Activated CD8-positive, alpha-beta T cell treated with anti-CD3 and anti-CD28 coated beads for 36 hours (primary cell): ENCODE results near the gene ZNF682. TPM values are rescaled to one million over a fixed set of nuclear protein-coding genes. Genes with fewer than 3 reads are reported as not detected.

Source experiments
- ATAC-seq: fragments of 200-7000 bp; cut with Tn5 transposase; one replicate; pipeline ENCODE4 v1.10.0; 2021; ENCODE audit warnings: mild to moderate bottlenecking, moderate library complexity
- CTCF ChIA-PET: fragments of 350-600 bp; sonication (Branson Sonifier 250); formaldehyde crosslinking; loops from one replicate; lab custom pipeline; 2021; ENCODE audit warnings: antibody characterized with exemption; lab: Charles Lee
- POLR2A ChIA-PET: fragments of 350-600 bp; sonication (Branson Sonifier 250); formaldehyde crosslinking; loops from one replicate; lab custom pipeline; 2021; ENCODE audit warnings: antibody characterized with exemption; lab: Charles Lee
- DNase-seq: peaks from one replicate; pipeline ENCODE4 v3.0.0-alpha.2; 2020
- H3K27ac Mint-ChIP-seq: one replicate; pipeline ENCODE4 v1.8.0; 2021; ENCODE audit warnings: mild to moderate bottlenecking, mixed read lengths
- H3K27me3 Mint-ChIP-seq: one replicate; pipeline ENCODE4 v1.8.0; 2021; ENCODE audit warnings: mixed read lengths
- H3K36me3 Mint-ChIP-seq: one replicate; pipeline ENCODE4 v1.8.0; 2021; ENCODE audit warnings: low read depth, mixed read lengths
- H3K4me1 Mint-ChIP-seq: one replicate; pipeline ENCODE4 v1.8.0; 2021; ENCODE audit warnings: low read depth, mixed read lengths
- H3K4me3 Mint-ChIP-seq: one replicate; pipeline ENCODE4 v1.8.0; 2021; ENCODE audit warnings: mild to moderate bottlenecking, moderate library complexity, mixed read lengths
- H3K9me3 Mint-ChIP-seq: one replicate; pipeline ENCODE4 v1.8.0; 2021; ENCODE audit warnings: mixed read lengths
- intact Hi-C: fragments of 100-400 bp; cut with micrococcal nuclease; formaldehyde crosslinking; loops from one replicate; pipeline ENCODE4 v1.10.0; 2022
- total RNA-seq, 2 experiments: library from RNA; stranded (reverse); gene quantifications; one replicate each; pipeline ENCODE4 v1.2.3, GENCODE V29; 2021
- TF ChIP-seq, protein P1 (sequence below): fragments of 200-600 bp; IDR thresholded peaks from one replicate; pipeline ENCODE4 v1.8.0; 2022; ENCODE audit warnings: antibody characterized with exemption, mild to moderate bottlenecking

ZNF682 gene
- total RNA-seq, 2 experiments from 2014 or later = 8.9 to 12.2 TPM

DNA sequence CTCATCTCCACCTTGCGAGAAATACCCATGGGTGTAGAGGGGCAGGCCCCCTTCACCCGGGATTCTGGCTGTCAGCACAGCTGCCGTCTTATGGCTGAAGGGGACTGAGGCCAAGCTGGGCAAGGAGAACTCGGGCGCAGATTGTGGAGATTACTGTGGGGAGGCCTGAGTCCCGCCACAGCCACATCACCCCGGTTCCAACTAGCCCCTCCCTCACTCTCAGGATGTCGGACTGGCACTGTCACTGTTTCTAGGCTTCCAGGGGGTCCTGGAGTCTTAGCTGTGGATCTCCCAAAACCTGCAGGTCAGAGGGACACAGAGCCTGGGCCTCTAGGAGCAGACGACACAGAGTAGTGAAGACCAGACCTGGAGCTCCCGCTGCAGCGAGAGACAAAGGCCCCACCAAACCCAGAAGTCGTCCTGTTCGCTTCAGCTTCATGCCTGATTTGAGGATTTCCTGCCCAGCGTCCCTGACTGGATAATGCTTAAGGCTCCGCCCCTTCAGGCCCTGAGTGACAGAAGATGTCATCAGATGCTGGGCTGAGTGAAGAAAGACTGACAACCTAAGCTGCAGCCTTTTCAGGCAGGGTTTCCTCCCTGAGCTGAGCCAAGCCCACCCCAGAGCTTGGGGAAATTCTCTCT is 82.8 kb downstream of the ZNF682 start:
- DNase-seq (peak; percentile 33), ATAC-seq (peak; percentile 45)
- TF ChIP-seq, protein P1, sequence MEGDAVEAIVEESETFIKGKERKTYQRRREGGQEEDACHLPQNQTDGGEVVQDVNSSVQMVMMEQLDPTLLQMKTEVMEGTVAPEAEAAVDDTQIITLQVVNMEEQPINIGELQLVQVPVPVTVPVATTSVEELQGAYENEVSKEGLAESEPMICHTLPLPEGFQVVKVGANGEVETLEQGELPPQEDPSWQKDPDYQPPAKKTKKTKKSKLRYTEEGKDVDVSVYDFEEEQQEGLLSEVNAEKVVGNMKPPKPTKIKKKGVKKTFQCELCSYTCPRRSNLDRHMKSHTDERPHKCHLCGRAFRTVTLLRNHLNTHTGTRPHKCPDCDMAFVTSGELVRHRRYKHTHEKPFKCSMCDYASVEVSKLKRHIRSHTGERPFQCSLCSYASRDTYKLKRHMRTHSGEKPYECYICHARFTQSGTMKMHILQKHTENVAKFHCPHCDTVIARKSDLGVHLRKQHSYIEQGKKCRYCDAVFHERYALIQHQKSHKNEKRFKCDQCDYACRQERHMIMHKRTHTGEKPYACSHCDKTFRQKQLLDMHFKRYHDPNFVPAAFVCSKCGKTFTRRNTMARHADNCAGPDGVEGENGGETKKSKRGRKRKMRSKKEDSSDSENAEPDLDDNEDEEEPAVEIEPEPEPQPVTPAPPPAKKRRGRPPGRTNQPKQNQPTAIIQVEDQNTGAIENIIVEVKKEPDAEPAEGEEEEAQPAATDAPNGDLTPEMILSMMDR = no peak
- H3K9me3 Mint-ChIP-seq = no peaks in the 10 kb centered on the region
- H3K36me3 Mint-ChIP-seq = no peaks in the 10 kb centered on the region
- ChIA-PET CTCF (interaction anchor here (1.3 kb wide), 2 partner anchors 26 to 424 kb away, joined by 4 read pairs; no protein-coding TSS in a partner anchor), POLR2A (no interaction called here)
- H3K27me3 Mint-ChIP-seq = no peaks in the 10 kb centered on the region
- intact Hi-C loops = loop anchor here (5.0 kb wide), 1 partner anchor 424 kb away; no protein-coding TSS in a partner anchor
- no peak overlapping the region for H3K4me3 Mint-ChIP-seq
- H3K4me1 Mint-ChIP-seq = peaks cover 5% of the 10 kb centered on the region
- H3K27ac Mint-ChIP-seq = no peak overlapping the region

DNA sequence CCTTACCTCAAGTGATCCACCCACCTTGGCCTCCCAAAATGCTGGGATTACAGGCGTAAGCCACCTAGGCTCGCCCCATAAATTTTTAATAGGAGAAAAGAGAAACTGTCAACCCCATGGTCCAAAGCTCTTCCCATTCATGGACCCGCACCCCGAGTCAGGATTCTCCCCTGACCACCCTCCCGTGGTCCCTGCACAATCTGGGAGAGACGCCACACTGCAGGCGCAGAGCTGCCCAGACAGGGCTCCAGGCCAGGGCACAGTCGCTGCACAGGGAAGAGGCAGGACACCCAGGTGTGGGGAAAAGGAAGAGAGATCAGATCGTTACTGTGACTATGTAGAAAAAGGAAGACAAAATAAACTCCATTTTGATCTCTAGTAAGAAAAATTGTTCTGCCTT is 84.1 kb downstream of the ZNF682 start:
- DNase-seq = no peak
- Mint-ChIP-seq H3K9me3 (no peaks in the 10 kb centered on the region), H3K4me3 (no peak overlapping the region), H3K27me3 (no peaks in the 10 kb centered on the region), H3K4me1 (peaks cover 5% of the 10 kb centered on the region), H3K36me3 (no peaks in the 10 kb centered on the region), H3K27ac (no peak overlapping the region)
- TF ChIP-seq, protein P1 = no peak
- ChIA-PET POLR2A (no interaction called here), CTCF (no interaction called here)
- intact Hi-C loops = loop anchor here (5.0 kb wide), 1 partner anchor 423 kb away; no protein-coding TSS in a partner anchor
- no peak for ATAC-seq

Other genes starting within 250 kb of the ZNF682 start
- gene ZNF506, start 217.8 kb downstream of the ZNF682 start, total RNA-seq = 10 to 100 TPM; 45.5 to 48.7 TPM
- 10 to 100 TPM; 10.8 to 13.5 TPM for gene ZNF253, start 173.6 kb downstream of the ZNF682 start, total RNA-seq
- 10 to 100 TPM; 17.2 to 17.8 TPM for gene ZNF93, start 138.6 kb downstream of the ZNF682 start, total RNA-seq
- 10 to 100 TPM; 21.4 to 21.9 TPM for gene ZNF90, start 38.5 kb upstream of the ZNF682 start, total RNA-seq
- 10 to 100 TPM; 13.1 to 15.5 TPM for gene ZNF486, start 127.7 kb upstream of the ZNF682 start, total RNA-seq